HUES64 (cell line): Measurements from ENCODE around the gene CACNA2D3.

Experiments
- H3K27ac ChIP-seq: 2 replicates; pipeline ENCODE4 v1.7.0; 2013; ENCODE audit warnings: low read depth, low read length, inconsistent platforms
- H3K27me3 ChIP-seq: 2 replicates; pipeline ENCODE4 v1.6.1; 2013; ENCODE audit warnings: mild to moderate bottlenecking, low read length; ENCODE audit not compliant: insufficient read depth
- H3K36me3 ChIP-seq: 2 replicates; pipeline ENCODE4 v1.6.1; 2013; ENCODE audit warnings: mild to moderate bottlenecking, low read length; ENCODE audit not compliant: insufficient read depth
- H3K4me1 ChIP-seq: 2 replicates; pipeline ENCODE4 v1.6.1; 2013; ENCODE audit warnings: mild to moderate bottlenecking, low read length, moderate library complexity; ENCODE audit not compliant: insufficient read depth
- H3K4me3 ChIP-seq: 2 replicates; pipeline ENCODE4 v1.5.1; 2013; ENCODE audit warnings: mild to moderate bottlenecking, low read length, moderate library complexity
- H3K9ac ChIP-seq: 2 replicates; pipeline ENCODE4 v1.6.1; 2013; ENCODE audit warnings: mild to moderate bottlenecking, low read depth, low read length
- H3K9me3 ChIP-seq: 2 replicates; pipeline ENCODE4 v1.6.1; 2013; ENCODE audit warnings: low read depth, low read length; ENCODE audit not compliant: insufficient read depth
- WGBS: fragments of 150-250, 120-280 bp; methylation state at CpG from one replicate; pipeline ENCODE4 v1.1.7; 2013; ENCODE audit warnings: missing lambda C conversion rate; 5-methylcytosine and 5-hydroxymethylcytosine counted together

CACNA2D3 gene

GRCh38 chr3:54846119-54846518 is 723.8 kb downstream of the CACNA2D3 start:
- H3K9ac ChIP-seq, result no peak overlapping the region
- no peaks in the 10 kb centered on the region for H3K36me3 ChIP-seq
- H3K9me3 ChIP-seq, result no peaks in the 10 kb centered on the region
- no peak overlapping the region for H3K27ac ChIP-seq
- no peaks in the 10 kb centered on the region for H3K27me3 ChIP-seq
- H3K4me3 ChIP-seq, result no peak overlapping the region
- WGBS, result 97% methylated on average over 4 of the region's 4 CpGs
- no peaks in the 10 kb centered on the region for H3K4me1 ChIP-seq

- Histone ChIP-seq H3K27ac (no peak overlapping the region), H3K4me3 (no peak overlapping the region), H3K4me1 (no peaks in the 10 kb centered on the region), H3K27me3 (no peaks in the 10 kb centered on the region), H3K9me3 (no peaks in the 10 kb centered on the region), H3K9ac (no peak overlapping the region), H3K36me3 (no peaks in the 10 kb centered on the region)
- 94% methylated on average over 4 of the region's 4 CpGs for WGBS
Measured at GRCh38 chr3:54847361-54847760, 725.0 kb downstream of the CACNA2D3 start.

GRCh38 chr3:54849360-54849759 is 727.0 kb downstream of the CACNA2D3 start:
- Histone ChIP-seq H3K36me3 (no peaks in the 10 kb centered on the region), H3K9me3 (no peaks in the 10 kb centered on the region), H3K27me3 (no peaks in the 10 kb centered on the region), H3K27ac (no peak overlapping the region), H3K4me3 (no peak overlapping the region), H3K4me1 (no peaks in the 10 kb centered on the region), H3K9ac (no peak overlapping the region)
- 95% methylated on average over 4 of the region's 4 CpGs for WGBS

- Histone ChIP-seq H3K9ac (no peak overlapping the region), H3K36me3 (no peaks in the 10 kb centered on the region), H3K4me3 (no peak overlapping the region), H3K4me1 (no peaks in the 10 kb centered on the region), H3K27ac (no peak overlapping the region), H3K9me3 (no peaks in the 10 kb centered on the region), H3K27me3 (no peaks in the 10 kb centered on the region)
- whole genome bisulfite sequencing, result 48% methylated on average over 1 of the region's 2 CpGs
Measured at GRCh38 chr3:54850484-54851018, 728.2 kb downstream of the CACNA2D3 start.

- 32% methylated on average over 20 of the region's 20 CpGs for WGBS
- Histone ChIP-seq H3K4me1 (peaks cover 13% of the 10 kb centered on the region), H3K9ac (no peak overlapping the region), H3K27me3 (no peaks in the 10 kb centered on the region), H3K27ac (no peak overlapping the region), H3K9me3 (no peaks in the 10 kb centered on the region), H3K4me3 (no peak overlapping the region), H3K36me3 (no peaks in the 10 kb centered on the region)
Measured at GRCh38 chr3:54853573-54854404, 731.4 kb downstream of the CACNA2D3 start.

GRCh38 chr3:54856271-54856670 is 733.9 kb downstream of the CACNA2D3 start:
- no peaks in the 10 kb centered on the region for H3K27me3 ChIP-seq
- H3K4me3 ChIP-seq, result no peak overlapping the region
- 93% methylated on average over 1 of the region's 1 CpG for WGBS
- H3K9me3 ChIP-seq, result no peaks in the 10 kb centered on the region
- no peak overlapping the region for H3K27ac ChIP-seq
- H3K9ac ChIP-seq, result no peak overlapping the region
- no peaks in the 10 kb centered on the region for H3K36me3 ChIP-seq
- H3K4me1 ChIP-seq, result peaks cover 13% of the 10 kb centered on the region

GRCh38 chr3:54857343-54857742 is 735.0 kb downstream of the CACNA2D3 start:
- WGBS, result 90% methylated on average over 3 of the region's 3 CpGs
- H3K27ac ChIP-seq, result no peak overlapping the region

GRCh38 chr3:54858093-54858785 is 735.9 kb downstream of the CACNA2D3 start:
- 78% methylated on average over 3 of the region's 4 CpGs for WGBS
- Histone ChIP-seq H3K36me3 (no peaks in the 10 kb centered on the region), H3K27ac (no peak overlapping the region), H3K9me3 (no peaks in the 10 kb centered on the region), H3K9ac (no peak overlapping the region), H3K4me1 (peaks cover 17% of the 10 kb centered on the region), H3K27me3 (no peaks in the 10 kb centered on the region), H3K4me3 (no peak overlapping the region)

More at GRCh38 chr3:54857343-54857742, 735.0 kb downstream of the CACNA2D3 start:
- Histone ChIP-seq H3K4me1 (peaks cover 13% of the 10 kb centered on the region), H3K9ac (no peak overlapping the region), H3K36me3 (no peaks in the 10 kb centered on the region), H3K4me3 (no peak overlapping the region), H3K9me3 (no peaks in the 10 kb centered on the region), H3K27me3 (no peaks in the 10 kb centered on the region)

GRCh38 chr3:54859184-54859583 is 736.8 kb downstream of the CACNA2D3 start:
- WGBS, result 96% methylated on average over 2 of the region's 3 CpGs

GRCh38 chr3:54861248-54862067 is 739.1 kb downstream of the CACNA2D3 start:
- 83% methylated on average over 9 of the region's 9 CpGs for WGBS
- no peak overlapping the region for H3K9ac ChIP-seq
- H3K27ac ChIP-seq, result no peak overlapping the region
- H3K4me3 ChIP-seq, result no peak overlapping the region
- no peaks in the 10 kb centered on the region for H3K36me3 ChIP-seq
- H3K9me3 ChIP-seq, result no peaks in the 10 kb centered on the region
- peaks cover 24% of the 10 kb centered on the region for H3K4me1 ChIP-seq
- H3K27me3 ChIP-seq, result no peaks in the 10 kb centered on the region

More at GRCh38 chr3:54859184-54859583, 736.8 kb downstream of the CACNA2D3 start:
- Histone ChIP-seq H3K4me1 (peaks cover 24% of the 10 kb centered on the region), H3K36me3 (no peaks in the 10 kb centered on the region), H3K27ac (no peak overlapping the region), H3K27me3 (no peaks in the 10 kb centered on the region), H3K9me3 (no peaks in the 10 kb centered on the region), H3K9ac (no peak overlapping the region), H3K4me3 (no peak overlapping the region)
